HG03432 (cell line): ENCODE data around the gene TULP1.
"Not testable (repeated sequence)": the region's sequence is repeated elsewhere in the genome, so short reads cannot be mapped to it uniquely, and the experiment has no call there.

Experiments used
- ATAC-seq: cut with Tn5 transposase; IDR thresholded peaks from one replicate; pipeline ENCODE4 v1.9.1; 2021; ENCODE audit warnings: mild to moderate bottlenecking, moderate library complexity; ENCODE audit not compliant: unreplicated experiment

TULP1 gene

DNA sequence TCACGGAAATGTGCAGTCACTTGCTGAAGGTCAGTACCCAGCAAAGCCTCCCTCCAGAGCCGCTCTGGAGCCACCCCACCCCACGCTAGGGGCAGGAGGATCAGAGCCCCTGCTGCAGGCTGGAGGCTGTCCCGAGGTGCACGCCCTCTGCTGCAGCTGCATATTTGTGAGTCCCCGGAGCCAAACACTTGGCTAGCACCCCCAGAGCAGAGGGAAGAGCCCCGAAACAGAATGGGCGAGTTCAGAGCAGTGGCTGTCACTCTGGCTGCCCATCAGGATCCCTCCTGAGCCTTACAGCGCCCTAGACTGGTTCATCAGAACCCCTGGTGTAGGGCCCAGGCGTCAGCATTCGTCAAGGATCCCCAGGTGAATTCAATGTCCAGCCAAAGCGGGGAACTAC is 9.5 kb upstream of the TULP1 start:
- ATAC-seq = no peak

DNA sequence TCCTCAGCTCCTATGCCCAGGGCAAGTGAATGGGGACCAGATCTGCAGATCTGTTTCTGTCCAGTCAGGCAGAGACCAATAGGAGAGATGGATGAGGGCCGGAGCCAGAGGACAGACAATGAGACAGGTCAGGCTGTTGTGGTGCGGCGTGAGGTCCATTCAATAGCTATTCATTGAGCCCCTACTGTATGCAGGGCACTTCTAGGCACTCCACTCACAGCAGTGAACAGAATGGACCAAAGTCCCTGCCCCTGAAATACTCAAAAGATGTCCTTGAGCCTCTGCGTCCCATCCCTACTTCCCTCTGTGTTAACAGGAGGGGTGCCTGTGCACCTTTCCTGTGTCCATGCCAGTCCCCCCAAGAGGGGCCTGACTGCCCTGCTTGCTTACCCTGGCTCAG is 8.5 kb upstream of the TULP1 start:
- no peak for ATAC-seq

DNA sequence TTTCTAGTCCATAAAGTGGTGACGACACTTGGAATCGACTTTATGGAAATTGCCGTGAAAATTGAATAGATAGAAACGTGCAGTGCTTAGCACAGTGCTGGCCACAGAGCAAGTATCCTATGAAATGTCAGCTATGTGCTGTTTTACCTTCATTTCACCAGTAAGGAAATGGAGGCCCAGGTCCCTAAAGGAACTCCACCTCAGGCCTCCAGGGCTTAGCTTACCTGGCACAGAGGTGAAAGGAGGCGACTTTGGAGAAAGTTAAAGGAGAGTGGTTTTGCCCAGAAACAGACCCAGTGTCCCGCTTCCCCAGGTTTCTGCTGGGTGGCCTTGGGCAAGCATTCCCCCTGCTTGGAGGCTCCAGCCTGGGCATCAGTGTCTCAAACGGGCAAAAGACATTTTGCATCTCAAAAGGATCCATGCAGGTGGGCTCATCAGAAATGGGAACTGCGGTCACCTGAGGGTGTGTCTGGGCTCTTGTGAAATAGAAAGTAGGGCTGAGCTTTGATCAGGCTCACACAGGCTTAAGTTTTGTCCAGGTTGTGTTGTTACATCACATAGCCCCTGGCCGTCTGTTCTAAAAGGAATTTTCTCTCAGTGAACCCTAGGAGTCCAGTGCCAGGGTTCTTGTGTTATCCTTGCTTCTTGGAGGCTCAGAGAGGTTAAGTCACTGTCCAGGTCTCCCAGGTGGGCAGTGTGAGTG is 6.8 kb upstream of the TULP1 start:
- no peak for ATAC-seq

- ATAC-seq = no peak
These were observed 6.0 kb upstream of the TULP1 start for GRCh38 chr6:35518566-35519312.

- not testable (repeated sequence) for ATAC-seq
These were observed 5.3 kb upstream of the TULP1 start for GRCh38 chr6:35517978-35518377.

GRCh38 chr6:35516712-35517111 is 4.0 kb upstream of the TULP1 start:
- ATAC-seq = no peak

DNA sequence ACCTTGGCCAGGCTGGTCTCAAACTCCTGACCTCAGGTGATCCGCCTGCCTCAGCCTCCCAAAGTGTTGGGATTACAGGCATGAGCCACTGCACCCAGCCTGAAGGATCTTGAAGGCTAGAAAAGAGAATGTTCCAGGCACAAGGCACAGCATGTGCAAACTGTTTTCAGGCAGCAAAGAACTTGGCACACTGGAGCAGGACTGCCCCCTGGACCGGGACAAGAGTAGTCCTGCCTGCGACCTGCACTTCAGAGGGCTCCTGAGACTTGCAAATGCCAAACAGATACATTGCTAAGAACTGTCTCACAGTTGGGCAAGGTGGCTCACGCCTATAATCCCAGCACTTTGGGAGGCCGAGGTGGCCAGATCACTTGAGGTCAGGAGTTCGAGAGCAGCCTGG is 3.2 kb upstream of the TULP1 start:
- not testable (repeated sequence) for ATAC-seq

- no peak for ATAC-seq
These were observed 1.9 kb upstream of the TULP1 start for GRCh38 chr6:35514587-35514986.

DNA sequence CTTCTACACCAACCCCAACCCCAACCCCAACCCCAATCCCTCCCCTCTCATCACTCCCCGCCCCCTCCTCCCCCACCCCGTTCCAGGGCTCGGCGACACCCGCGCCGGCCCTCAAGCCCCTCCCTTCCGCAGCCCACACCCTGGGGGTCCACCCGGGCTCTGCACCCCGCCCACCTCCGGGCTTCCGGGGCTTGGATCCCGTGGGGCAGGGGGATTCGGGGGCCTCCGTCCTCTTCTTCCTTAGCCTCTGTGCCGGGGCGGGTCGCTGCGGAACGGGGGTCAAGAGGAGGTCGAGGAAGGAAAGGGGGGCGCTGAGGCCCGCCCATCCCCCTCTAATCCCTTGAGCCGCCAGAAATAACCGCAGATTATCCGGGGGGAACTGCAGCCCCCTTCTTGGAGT is 690 bp downstream of the TULP1 start:
- ATAC-seq = no peak

DNA sequence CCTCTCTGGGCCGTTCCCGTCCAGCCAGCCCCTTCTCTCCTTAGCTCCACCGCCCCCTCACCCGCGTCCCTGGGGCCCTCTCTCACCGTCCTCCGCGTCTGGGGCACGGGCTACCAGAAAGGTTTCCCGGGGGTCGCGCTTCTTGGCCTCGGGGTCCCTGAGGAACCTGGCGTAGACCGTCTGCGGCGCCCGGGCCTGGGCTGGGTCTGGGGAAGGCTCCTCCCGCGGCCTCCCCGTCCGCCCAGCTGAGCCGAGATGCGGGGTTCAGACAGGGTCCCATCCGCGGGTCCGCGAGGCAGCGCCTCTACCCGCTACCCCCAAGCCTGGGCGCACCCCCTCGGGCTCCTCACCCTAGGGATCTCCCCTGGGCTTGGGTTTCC is 1.1 kb downstream of the TULP1 start:
- no peak for ATAC-seq

DNA sequence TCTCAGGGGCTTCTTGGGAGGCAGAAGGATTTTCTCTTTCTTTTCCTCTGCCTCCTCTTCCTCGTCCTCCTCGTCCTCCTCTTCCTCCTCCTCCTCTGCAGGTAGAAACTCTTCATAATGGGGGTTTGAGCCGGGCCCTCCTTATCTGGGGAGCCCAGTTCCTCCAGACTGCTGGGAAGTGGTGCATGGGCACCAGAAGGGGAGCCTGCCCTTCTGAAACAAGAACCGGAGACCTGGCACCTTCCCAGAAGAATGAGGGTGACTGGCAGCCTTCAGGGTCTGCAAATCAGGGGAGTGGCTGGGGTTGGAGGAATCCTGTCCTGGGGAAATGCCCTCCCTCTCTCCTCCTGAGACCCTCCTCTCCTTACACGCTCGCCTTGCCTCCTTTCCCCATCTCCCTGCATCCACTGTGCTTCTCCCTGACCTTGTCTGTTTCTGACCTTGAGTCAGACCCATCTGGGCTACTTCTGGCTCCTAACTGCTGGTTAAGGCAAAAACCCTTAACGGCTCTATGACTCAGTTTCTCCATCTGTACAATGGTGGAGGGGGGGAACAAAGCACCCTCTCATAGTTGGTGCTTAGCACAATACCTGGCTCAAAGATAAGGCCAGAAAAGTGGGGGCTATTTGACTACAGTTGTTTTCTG is 1.7 kb downstream of the TULP1 start:
- no peak for ATAC-seq

DNA sequence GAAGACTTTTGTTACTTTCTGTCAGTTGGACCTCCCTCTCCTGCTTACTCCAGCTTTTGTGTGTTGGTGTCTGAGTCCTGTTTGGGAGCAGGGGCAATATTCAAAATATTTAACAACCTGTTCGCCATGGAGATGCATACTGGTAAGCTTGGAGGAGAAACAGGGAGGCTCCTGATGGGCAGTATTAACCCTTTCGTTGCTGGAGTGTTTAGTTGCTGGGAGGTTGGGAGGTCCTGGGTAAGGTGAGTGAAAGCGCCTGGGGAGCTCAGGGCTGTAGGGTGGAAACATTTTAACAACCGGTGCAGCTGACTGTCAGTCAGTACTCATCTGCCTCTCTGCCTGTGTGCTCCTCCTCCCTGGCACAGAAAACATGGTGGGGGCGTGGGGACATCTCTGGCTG is 4.2 kb downstream of the TULP1 start:
- no peak for ATAC-seq

DNA sequence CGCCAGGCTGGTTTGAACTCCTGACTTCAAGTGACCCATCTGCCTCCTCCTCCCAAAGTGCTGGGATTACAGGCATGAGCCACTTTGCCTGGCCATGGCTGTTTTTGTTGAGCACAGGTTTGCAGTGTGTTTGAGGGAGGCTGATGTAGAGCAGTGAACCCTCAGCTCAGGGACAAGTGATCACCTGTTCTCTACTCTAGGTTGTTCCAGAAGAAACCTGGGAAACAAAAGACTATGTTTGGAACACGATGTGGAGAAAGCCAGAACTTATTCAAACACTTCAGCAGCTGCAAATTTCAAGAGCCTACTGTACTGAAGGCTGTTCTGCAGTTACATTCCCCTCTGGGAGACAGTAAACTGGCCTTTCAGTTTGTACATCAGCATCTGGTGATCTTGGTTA is 4.7 kb downstream of the TULP1 start:
- no peak for ATAC-seq

GRCh38 chr6:35507221-35507620 is 5.5 kb downstream of the TULP1 start:
- no peak for ATAC-seq

DNA sequence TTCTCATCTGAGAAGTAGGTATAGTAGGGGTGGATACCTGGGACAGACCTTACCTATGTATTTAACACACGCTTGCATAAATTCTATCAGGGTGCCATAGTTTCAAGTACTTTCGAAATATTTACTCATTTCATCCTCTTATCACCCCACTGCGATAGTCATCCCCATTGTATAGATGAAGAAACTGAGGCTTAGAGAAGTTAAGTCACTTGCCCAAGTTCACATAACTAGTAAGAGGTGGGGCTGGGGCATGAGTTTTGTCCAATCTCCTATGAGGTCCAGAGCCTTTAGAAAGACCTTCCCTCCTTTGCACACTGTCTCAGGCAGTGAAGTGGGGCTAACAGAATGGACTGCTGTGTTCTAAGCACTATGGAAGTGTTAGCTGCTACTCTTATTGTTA is 6.2 kb downstream of the TULP1 start:
- no peak for ATAC-seq

- no peak for ATAC-seq
These were observed 6.7 kb downstream of the TULP1 start for GRCh38 chr6:35505999-35506412.

- ATAC-seq = no peak
These were observed 9.2 kb downstream of the TULP1 start for GRCh38 chr6:35503534-35503933.

DNA sequence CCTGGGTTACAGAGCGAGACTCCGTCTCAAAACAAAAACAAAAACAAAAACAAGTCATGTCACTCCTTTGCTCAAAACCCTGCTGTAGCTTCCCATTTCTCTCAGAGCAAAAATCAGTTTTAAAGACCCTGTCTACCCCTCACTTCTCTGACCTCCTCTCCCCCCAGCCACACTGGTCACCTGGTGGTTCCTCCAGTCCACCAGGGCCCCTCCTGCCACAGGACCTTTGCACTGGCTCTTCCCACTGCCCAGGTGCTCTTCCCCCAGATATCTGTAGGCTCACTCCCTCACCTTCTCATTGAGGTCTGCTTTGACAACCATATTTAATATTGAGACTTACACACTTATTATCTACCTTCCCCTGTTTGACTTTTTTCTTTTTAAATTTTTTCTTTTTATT is 10.9 kb downstream of the TULP1 start:
- ATAC-seq = no peak

DNA sequence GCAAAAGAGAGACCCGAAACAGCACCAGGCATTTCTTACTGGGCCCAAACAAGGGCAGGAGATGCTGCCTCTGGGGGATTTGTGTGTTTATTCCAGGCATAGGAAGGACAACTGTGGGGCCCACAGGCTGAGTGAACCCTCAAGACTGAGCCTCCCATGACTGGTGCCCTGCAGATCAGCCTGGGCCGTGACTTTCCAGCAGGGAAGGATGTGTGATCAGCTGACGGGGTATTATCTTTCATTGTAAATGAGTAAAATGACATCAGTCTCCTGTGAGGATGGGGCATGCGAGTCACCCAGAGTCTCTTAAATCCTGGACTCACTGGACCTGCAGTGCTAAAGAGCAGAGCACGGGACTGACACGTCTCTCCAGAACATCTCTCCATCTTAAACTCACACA is 11.9 kb downstream of the TULP1 start:
- ATAC-seq = no peak

GRCh38 chr6:35499372-35499771 is 13.3 kb downstream of the TULP1 start:
- ATAC-seq = no peak

GRCh38 chr6:35498422-35499067 is 14.2 kb downstream of the TULP1 start:
- no peak for ATAC-seq
